Measurements from ENCODE around the gene MISP.

DNA sequence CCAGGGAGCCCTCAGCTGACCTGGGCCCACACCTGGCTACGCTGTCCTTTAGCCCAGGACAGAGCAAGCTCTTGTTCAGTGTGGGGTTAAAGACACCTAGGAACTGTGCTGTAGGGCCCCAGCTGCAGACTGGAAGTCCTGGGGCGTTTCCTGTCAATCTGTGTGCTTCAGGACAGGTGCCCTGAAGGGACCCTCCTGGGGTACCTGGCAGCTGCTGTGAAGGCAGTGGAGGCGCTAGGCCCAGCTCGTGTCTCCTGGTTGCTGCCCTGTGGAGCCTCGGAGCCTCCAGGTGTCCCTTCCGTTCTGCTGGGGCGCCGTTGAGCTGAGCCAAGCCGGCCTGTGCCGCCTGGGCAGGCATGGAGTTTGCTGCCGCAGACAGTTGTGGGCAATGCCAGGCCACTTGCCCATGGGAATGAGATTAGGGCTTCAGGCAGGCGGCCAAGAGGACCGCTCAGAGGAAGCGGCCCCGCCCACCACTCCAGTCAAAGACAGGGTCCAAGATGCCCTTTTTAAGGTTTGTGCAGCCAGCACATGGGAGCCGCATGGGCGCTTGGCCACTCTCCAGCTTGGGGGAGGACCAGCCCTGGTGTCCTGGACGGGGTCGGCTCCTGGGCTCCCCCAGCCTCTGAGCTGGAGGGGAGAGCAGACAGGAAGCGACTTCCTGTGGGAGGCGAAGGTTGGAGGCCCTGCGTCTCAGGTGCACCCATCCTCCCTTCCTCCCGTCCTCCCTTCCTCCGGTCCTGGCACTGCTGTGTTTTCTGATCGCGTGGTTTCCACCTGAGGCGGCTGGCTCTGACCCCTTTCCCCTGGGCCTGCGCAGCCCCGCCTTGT is 50.3 kb downstream of the MISP start:
- TF ChIP-seq JUND (IDR thresholded peaks at IDR 0.05) (no peak), SMC3 (IDR thresholded peaks at IDR 0.05; ENCODE audit: low read depth, low read length) (no peak), GATA2 (CRISPR knock-in tag; IDR thresholded peaks at IDR 0.05) (no peak; the same call in 1 of the 2 replicates), EP300 (IDR thresholded peaks at IDR 0.05; ENCODE audit: borderline replicate concordance in 1 of 2, low read depth in 1 of 2, low read length in 1 of 2) (no peak), RAD21 (IDR thresholded peaks at IDR 0.05; ENCODE audit: low read length) (no peak), POLR2AphosphoS5 (IDR thresholded peaks at IDR 0.05; ENCODE audit: low read depth, low read length) (no peak)
- TF ChIP-seq, protein P1, sequence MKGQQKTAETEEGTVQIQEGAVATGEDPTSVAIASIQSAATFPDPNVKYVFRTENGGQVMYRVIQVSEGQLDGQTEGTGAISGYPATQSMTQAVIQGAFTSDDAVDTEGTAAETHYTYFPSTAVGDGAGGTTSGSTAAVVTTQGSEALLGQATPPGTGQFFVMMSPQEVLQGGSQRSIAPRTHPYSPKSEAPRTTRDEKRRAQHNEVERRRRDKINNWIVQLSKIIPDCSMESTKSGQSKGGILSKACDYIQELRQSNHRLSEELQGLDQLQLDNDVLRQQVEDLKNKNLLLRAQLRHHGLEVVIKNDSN (IDR thresholded peaks at IDR 0.05; ENCODE audit: borderline replicate concordance, low read depth), result no peak
- TF ChIP-seq, protein P2, sequence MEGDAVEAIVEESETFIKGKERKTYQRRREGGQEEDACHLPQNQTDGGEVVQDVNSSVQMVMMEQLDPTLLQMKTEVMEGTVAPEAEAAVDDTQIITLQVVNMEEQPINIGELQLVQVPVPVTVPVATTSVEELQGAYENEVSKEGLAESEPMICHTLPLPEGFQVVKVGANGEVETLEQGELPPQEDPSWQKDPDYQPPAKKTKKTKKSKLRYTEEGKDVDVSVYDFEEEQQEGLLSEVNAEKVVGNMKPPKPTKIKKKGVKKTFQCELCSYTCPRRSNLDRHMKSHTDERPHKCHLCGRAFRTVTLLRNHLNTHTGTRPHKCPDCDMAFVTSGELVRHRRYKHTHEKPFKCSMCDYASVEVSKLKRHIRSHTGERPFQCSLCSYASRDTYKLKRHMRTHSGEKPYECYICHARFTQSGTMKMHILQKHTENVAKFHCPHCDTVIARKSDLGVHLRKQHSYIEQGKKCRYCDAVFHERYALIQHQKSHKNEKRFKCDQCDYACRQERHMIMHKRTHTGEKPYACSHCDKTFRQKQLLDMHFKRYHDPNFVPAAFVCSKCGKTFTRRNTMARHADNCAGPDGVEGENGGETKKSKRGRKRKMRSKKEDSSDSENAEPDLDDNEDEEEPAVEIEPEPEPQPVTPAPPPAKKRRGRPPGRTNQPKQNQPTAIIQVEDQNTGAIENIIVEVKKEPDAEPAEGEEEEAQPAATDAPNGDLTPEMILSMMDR (IDR thresholded peaks at IDR 0.05), result no peak

Measured in SK-N-SH (cell line).